Raji (cell line): Measurements from ENCODE around the gene TBXA2R.

Experiments
- POLR2A ChIP-seq: IDR thresholded peaks from 2 replicates; pipeline ENCODE4 v1.6.1; 2011; ENCODE audit warnings: low read depth, low read length, control low read depth; ENCODE audit not compliant: insufficient read depth

Gene TBXA2R

GRCh38 chr19:3544742-3545668 is 61.7 kb downstream of the TBXA2R start:
- TF ChIP-seq POLR2A = no peak
